GM19043 (cell line): Measurements from ENCODE around the gene AKR1C2.
"Not testable (repeated sequence)": the region's sequence is repeated elsewhere in the genome, so short reads cannot be mapped to it uniquely, and the experiment has no call there.

ENCODE experiments used
- ATAC-seq: cut with Tn5 transposase; IDR thresholded peaks from one replicate; pipeline ENCODE4 v1.9.1; 2021; ENCODE audit warnings: low read depth; ENCODE audit not compliant: unreplicated experiment

The AKR1C2 gene

GRCh38 chr10:5030989-5031388 lies 27.3 kb upstream of the AKR1C2 start:
- ATAC-seq: no peak

- not testable (repeated sequence) for ATAC-seq
Measured at GRCh38 chr10:5025461-5025881, 21.8 kb upstream of the AKR1C2 start.

- ATAC-seq: no peak
Measured at GRCh38 chr10:5023177-5023805, 19.6 kb upstream of the AKR1C2 start.

- not testable (repeated sequence) for ATAC-seq
Measured at GRCh38 chr10:5021624-5022290, 18.1 kb upstream of the AKR1C2 start.

- ATAC-seq: not testable (repeated sequence)
Measured at GRCh38 chr10:5019770-5020612, 16.3 kb upstream of the AKR1C2 start.

- ATAC-seq: not testable (repeated sequence)
Measured at GRCh38 chr10:5018671-5019277, 15.1 kb upstream of the AKR1C2 start.

GRCh38 chr10:5018134-5018533 lies 14.5 kb upstream of the AKR1C2 start:
- no peak for ATAC-seq

- ATAC-seq: no peak
Measured at GRCh38 chr10:5014936-5015335, 11.3 kb upstream of the AKR1C2 start.

- ATAC-seq: not testable (repeated sequence)
Measured at GRCh38 chr10:5014200-5014910, 10.7 kb upstream of the AKR1C2 start.

- no peak for ATAC-seq
Measured at GRCh38 chr10:5013385-5013784, 9.7 kb upstream of the AKR1C2 start.

- no peak for ATAC-seq
Measured at GRCh38 chr10:5012595-5012994, 8.9 kb upstream of the AKR1C2 start.

- not testable (repeated sequence) for ATAC-seq
Measured at GRCh38 chr10:5011392-5011791, 7.7 kb upstream of the AKR1C2 start.

GRCh38 chr10:5010043-5010442 lies 6.4 kb upstream of the AKR1C2 start:
- not testable (repeated sequence) for ATAC-seq

- ATAC-seq: not testable (repeated sequence)
Measured at GRCh38 chr10:5008857-5009548, 5.3 kb upstream of the AKR1C2 start.

GRCh38 chr10:5004501-5004900 lies 844 bp upstream of the AKR1C2 start:
- not testable (repeated sequence) for ATAC-seq

- not testable (repeated sequence) for ATAC-seq
Measured at GRCh38 chr10:5004030-5004385, 351 bp upstream of the AKR1C2 start.

- no peak for ATAC-seq
Measured at GRCh38 chr10:5002013-5002727, 1.5 kb downstream of the AKR1C2 start.

GRCh38 chr10:4998671-4999070 lies 5.0 kb downstream of the AKR1C2 start:
- ATAC-seq: no peak

GRCh38 chr10:4994260-4994659 lies 9.4 kb downstream of the AKR1C2 start:
- ATAC-seq: not testable (repeated sequence)
